Liver (tissue), 9 donors: Measurements from ENCODE around the gene CAMK1D. TPM values are rescaled to one million over a fixed set of nuclear protein-coding genes. Genes with fewer than 3 reads are reported as not detected.

Experiments used
- DNase-seq: peaks from one replicate; pipeline ENCODE4 v3.0.0-alpha.2; 2017; ENCODE audit warnings: low spot score
- H3K27ac ChIP-seq, 2 donors: one replicate each; pipeline ENCODE4 v1.7.0; 2013; ENCODE audit warnings: inconsistent platforms in 2 of 2, low read length in 2 of 2, control low read depth in 1 of 2, low read depth in 1 of 2, mild to moderate bottlenecking in 1 of 2
- H3K27me3 ChIP-seq, 4 donors: one replicate each; pipeline versions ENCODE4 v1.6.1 to v1.7.0; 2013; ENCODE audit warnings: low read length in 3 of 4, inconsistent platforms in 1 of 4, mild to moderate bottlenecking in 1 of 4, moderate library complexity in 1 of 4; ENCODE audit not compliant: control insufficient read depth in 4 of 4, insufficient read depth in 4 of 4
- H3K36me3 ChIP-seq, 4 donors: one replicate each; pipeline versions ENCODE4 v1.6.1 to v1.7.0; 2013; ENCODE audit warnings: low read length in 3 of 4, mild to moderate bottlenecking in 3 of 4, low read depth in 1 of 4, moderate library complexity in 1 of 4; ENCODE audit not compliant: control insufficient read depth in 4 of 4, insufficient read depth in 3 of 4
- H3K4me1 ChIP-seq, 4 donors: one replicate each; pipeline versions ENCODE4 v1.6.1 to v1.7.0; 2013; ENCODE audit warnings: low read length in 3 of 4, mild to moderate bottlenecking in 3 of 4, moderate library complexity in 1 of 4; ENCODE audit not compliant: control insufficient read depth in 4 of 4, insufficient read depth in 4 of 4
- H3K4me3 ChIP-seq, 3 donors: one replicate each; pipeline versions ENCODE4 v1.6.1 to v1.7.0; 2013; ENCODE audit warnings: low read length in 3 of 3, control low read depth in 1 of 3, low read depth in 1 of 3, mild to moderate bottlenecking in 1 of 3
- H3K9ac ChIP-seq, 2 donors: one replicate each; pipeline ENCODE4 v1.7.0; 2013; ENCODE audit warnings: low read length in 2 of 2, mild to moderate bottlenecking in 2 of 2, moderate library complexity in 2 of 2, control low read depth in 1 of 2, low read depth in 1 of 2
- H3K9me3 ChIP-seq, 4 donors: one replicate each; pipeline versions ENCODE4 v1.6.1 to v1.7.0; 2013; ENCODE audit warnings: low read length in 3 of 4; ENCODE audit not compliant: control insufficient read depth in 4 of 4
- ATF3 ChIP-seq: IDR thresholded peaks from 2 replicates; pipeline ENCODE4 v1.6.1; 2016; ENCODE audit warnings: antibody characterized with exemption
- EGR1 ChIP-seq, 2 donors: IDR thresholded peaks; 2 replicates each; pipeline ENCODE4 v1.6.1; 2016 to 2018; ENCODE audit warnings: antibody characterized with exemption in 2 of 2, low read depth in 2 of 2
- FOXA1 ChIP-seq: IDR thresholded peaks from 2 replicates; pipeline ENCODE4 v1.6.1; 2016; ENCODE audit warnings: antibody characterized with exemption
- FOXA2 ChIP-seq: IDR thresholded peaks from 2 replicates; pipeline ENCODE4 v1.6.1; 2016; ENCODE audit warnings: antibody characterized with exemption
- GABPA ChIP-seq, 2 donors: IDR thresholded peaks in 1 of 2; conservative IDR thresholded peaks in 1 of 2; 2 replicates each; pipeline ENCODE4 v1.6.1; 2016; ENCODE audit warnings: antibody characterized with exemption in 2 of 2, mild to moderate bottlenecking in 1 of 2, moderate library complexity in 1 of 2
- HNF4A ChIP-seq, 2 donors: conservative IDR thresholded peaks; 2 replicates each; pipeline ENCODE4 v1.6.1; 2016; ENCODE audit warnings: antibody characterized with exemption in 2 of 2, mild to moderate bottlenecking in 2 of 2
- HNF4G ChIP-seq: IDR thresholded peaks from 2 replicates; pipeline ENCODE4 v1.6.1; 2016; ENCODE audit warnings: antibody characterized with exemption
- JUND ChIP-seq, 2 donors: IDR thresholded peaks; 2 replicates each; pipeline ENCODE4 v1.6.1; 2016; ENCODE audit warnings: antibody characterized with exemption in 2 of 2
- MAX ChIP-seq: IDR thresholded peaks from 2 replicates; pipeline ENCODE4 v1.6.1; 2016; ENCODE audit warnings: antibody characterized with exemption
- NR2F2 ChIP-seq: IDR thresholded peaks from 2 replicates; pipeline ENCODE4 v1.6.1; 2016; ENCODE audit warnings: antibody characterized with exemption
- RAD21 ChIP-seq, 2 donors: IDR thresholded peaks; 2 replicates each; pipeline ENCODE4 v1.6.1; 2016; ENCODE audit warnings: antibody characterized with exemption in 2 of 2, mild to moderate bottlenecking in 2 of 2
- REST ChIP-seq: IDR thresholded peaks from 2 replicates; pipeline ENCODE4 v1.6.1; 2016; ENCODE audit warnings: antibody characterized with exemption, mild to moderate bottlenecking
- RXRA ChIP-seq, 2 donors: IDR thresholded peaks; 2 replicates each; pipeline ENCODE4 v1.6.1; 2017 to 2018; ENCODE audit warnings: antibody characterized with exemption in 2 of 2, mild to moderate bottlenecking in 1 of 2
- SP1 ChIP-seq: IDR thresholded peaks from 2 replicates; pipeline ENCODE4 v1.6.1; 2018; ENCODE audit warnings: antibody characterized with exemption, mild to moderate bottlenecking
- TAF1 ChIP-seq: conservative IDR thresholded peaks from 2 replicates; pipeline ENCODE4 v1.6.1; 2016; ENCODE audit warnings: antibody characterized with exemption, mild to moderate bottlenecking
- YY1 ChIP-seq: IDR thresholded peaks from 2 replicates; pipeline ENCODE4 v1.6.1; 2016; ENCODE audit warnings: antibody characterized with exemption, mild to moderate bottlenecking
- ZBTB33 ChIP-seq: IDR thresholded peaks from 2 replicates; pipeline ENCODE4 v1.6.1; 2016; ENCODE audit warnings: antibody characterized with exemption
- WGBS: extraction: QIAGEN DNeasy Blood & Tissue Kit; methylation state at CpG from one replicate; pipeline ENCODE4 v1.1.7; 2013; 5-methylcytosine and 5-hydroxymethylcytosine counted together
- polyA plus RNA-seq, 2 donors: library from polyadenylated mRNA; stranded (reverse) in 1 of 2; unstranded in 1 of 2; fragments of 200-250 nt in 1 of 2; fragments of >200 nt in 1 of 2; fragmentation: Nextera tagmentation in 1 of 2; extraction: Ambion mirVana in 1 of 2; gene quantifications; one replicate each; pipeline versions ENCODE4 v1.2.1 to v1.2.3, GENCODE V29; 2013 to 2015
- total RNA-seq, 2 donors: library from RNA; depleted of rRNA; stranded (reverse); fragments of >200 nt; gene quantifications; one replicate each; pipeline ENCODE4 v1.2.3, GENCODE V29; 2014
- TF ChIP-seq, protein P1 (sequence below): fragments of 150-350 bp; IDR thresholded peaks from 2 replicates; pipeline ENCODE4 v1.5.1; 2017; ENCODE audit warnings: improper control_type of control experiment, low read depth, low read length; ENCODE audit not compliant: missing input control
- donor health status: healthy.
- donor health status: healthy.
- donor health status: healthy.
- donor health status: healthy.
- donor health status: healthy.

The CAMK1D gene
- total and polyA plus RNA-seq, 4 donors = 2.7 to 10.1 (median 4.2) TPM

DNA sequence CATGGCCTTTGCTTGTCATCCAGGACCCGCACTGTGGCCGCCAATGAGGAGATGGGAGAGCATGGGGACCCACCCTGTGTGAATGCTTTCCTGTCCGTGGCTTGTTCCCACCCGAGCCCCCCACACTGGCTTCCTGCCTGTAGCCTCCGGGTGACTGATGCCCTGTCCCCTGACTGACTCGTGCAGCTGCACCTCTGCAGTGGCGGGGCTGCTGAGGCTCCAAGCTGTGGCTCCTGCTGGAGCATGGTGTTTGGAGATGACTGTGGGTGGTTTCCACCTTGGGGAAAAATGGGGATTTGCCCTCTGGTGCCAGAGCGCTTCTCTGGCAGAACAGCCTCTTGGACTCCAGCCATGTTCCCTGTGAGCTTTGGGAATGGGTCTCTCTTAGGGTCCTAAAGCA lies 2.1 kb downstream of the CAMK1D start:
- no peak for DNase-seq
- 66% methylated on average over 8 of the region's 8 CpGs for WGBS

More for the DNA sequence above, 2.1 kb downstream of the CAMK1D start:
- Histone ChIP-seq H3K4me1 (peaks cover 8 to 39% (median 23%) of the 10 kb centered on the region in 4 donors), H3K27ac (no peak overlapping the region), H3K27me3 (no peaks in the 10 kb centered on the region), H3K9ac (no peak overlapping the region), H3K9me3 (no peaks in the 10 kb centered on the region), H3K36me3 (peaks cover 0 to 2% (median 0%) of the 10 kb centered on the region in 4 donors), H3K4me3 (no peak overlapping the region)
- no peak for TF ChIP-seq JUND (IDR thresholded peaks at IDR 0.05)
- TF ChIP-seq ATF3 = no peak
- no peak for TF ChIP-seq MAX
- no peak for TF ChIP-seq RXRA (IDR thresholded peaks at IDR 0.05)
- TF ChIP-seq GABPA (IDR thresholded peaks at IDR 0.05 in 1 of 2, conservative IDR thresholded peaks at IDR 0.05 in 1 of 2) = no peak
- no peak for TF ChIP-seq EGR1 (IDR thresholded peaks at IDR 0.05; ENCODE audit: low read depth in 2 of 2)
- TF ChIP-seq TAF1 = no peak
- TF ChIP-seq HNF4G = no peak
- no peak for TF ChIP-seq RAD21 (IDR thresholded peaks at IDR 0.05)
- TF ChIP-seq YY1 = no peak
- TF ChIP-seq, protein P1, sequence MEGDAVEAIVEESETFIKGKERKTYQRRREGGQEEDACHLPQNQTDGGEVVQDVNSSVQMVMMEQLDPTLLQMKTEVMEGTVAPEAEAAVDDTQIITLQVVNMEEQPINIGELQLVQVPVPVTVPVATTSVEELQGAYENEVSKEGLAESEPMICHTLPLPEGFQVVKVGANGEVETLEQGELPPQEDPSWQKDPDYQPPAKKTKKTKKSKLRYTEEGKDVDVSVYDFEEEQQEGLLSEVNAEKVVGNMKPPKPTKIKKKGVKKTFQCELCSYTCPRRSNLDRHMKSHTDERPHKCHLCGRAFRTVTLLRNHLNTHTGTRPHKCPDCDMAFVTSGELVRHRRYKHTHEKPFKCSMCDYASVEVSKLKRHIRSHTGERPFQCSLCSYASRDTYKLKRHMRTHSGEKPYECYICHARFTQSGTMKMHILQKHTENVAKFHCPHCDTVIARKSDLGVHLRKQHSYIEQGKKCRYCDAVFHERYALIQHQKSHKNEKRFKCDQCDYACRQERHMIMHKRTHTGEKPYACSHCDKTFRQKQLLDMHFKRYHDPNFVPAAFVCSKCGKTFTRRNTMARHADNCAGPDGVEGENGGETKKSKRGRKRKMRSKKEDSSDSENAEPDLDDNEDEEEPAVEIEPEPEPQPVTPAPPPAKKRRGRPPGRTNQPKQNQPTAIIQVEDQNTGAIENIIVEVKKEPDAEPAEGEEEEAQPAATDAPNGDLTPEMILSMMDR = no peak
- TF ChIP-seq HNF4A (conservative IDR thresholded peaks at IDR 0.05) = no peak
- TF ChIP-seq ZBTB33 = no peak
- no peak for TF ChIP-seq REST
- no peak for TF ChIP-seq FOXA2
- no peak for TF ChIP-seq FOXA1
- no peak for TF ChIP-seq SP1
- TF ChIP-seq NR2F2 = no peak
